Measurements from ENCODE around the gene WFS1. TPM values are rescaled to one million over a fixed set of nuclear protein-coding genes. Genes with fewer than 3 reads are reported as not detected.

WFS1 gene
- total and polyA plus RNA-seq, 7 donors: 5.9 to 13.3 (median 8.8) TPM

DNA sequence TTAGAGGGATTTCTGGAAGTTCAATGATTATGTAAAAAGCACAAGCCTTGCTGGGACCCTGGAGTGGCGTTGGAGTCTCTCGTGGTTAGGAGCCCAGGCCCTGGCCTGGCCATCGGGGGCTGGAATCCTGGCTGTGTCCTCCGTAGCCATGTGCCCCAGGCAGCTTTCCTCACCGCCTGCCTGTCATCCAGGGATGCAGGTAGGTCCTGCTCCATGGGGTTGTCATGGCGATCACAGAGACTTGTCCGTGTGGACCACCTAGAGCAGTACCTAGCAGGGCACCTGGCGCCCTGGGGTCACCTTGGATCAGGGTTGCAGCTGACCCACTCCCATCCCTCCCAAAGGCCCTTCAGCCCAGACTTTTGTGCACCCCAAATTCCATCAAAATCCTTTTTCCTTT is 30.2 kb upstream of the WFS1 start:
- 72 to 75% (median 75%) methylated on average over 8 of the region's 8 CpGs for WGBS, 3 donors
- TF ChIP-seq, protein P1, sequence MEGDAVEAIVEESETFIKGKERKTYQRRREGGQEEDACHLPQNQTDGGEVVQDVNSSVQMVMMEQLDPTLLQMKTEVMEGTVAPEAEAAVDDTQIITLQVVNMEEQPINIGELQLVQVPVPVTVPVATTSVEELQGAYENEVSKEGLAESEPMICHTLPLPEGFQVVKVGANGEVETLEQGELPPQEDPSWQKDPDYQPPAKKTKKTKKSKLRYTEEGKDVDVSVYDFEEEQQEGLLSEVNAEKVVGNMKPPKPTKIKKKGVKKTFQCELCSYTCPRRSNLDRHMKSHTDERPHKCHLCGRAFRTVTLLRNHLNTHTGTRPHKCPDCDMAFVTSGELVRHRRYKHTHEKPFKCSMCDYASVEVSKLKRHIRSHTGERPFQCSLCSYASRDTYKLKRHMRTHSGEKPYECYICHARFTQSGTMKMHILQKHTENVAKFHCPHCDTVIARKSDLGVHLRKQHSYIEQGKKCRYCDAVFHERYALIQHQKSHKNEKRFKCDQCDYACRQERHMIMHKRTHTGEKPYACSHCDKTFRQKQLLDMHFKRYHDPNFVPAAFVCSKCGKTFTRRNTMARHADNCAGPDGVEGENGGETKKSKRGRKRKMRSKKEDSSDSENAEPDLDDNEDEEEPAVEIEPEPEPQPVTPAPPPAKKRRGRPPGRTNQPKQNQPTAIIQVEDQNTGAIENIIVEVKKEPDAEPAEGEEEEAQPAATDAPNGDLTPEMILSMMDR (IDR thresholded peaks at IDR 0.05): no peak
- no peak overlapping the region for H3K27ac ChIP-seq
- H3K27me3 ChIP-seq (ENCODE audit: insufficient read depth in 3 of 3, low read length in 2 of 3): peaks cover 0 to 42% (median 4%) of the 10 kb centered on the region in 3 donors
- no peak for ATAC-seq
- DNase-seq: peak in 1 of 2 donors; percentile 39
- no peaks in the 10 kb centered on the region for H3K36me3 ChIP-seq (ENCODE audit: insufficient read depth in 1 of 2, low read depth in 1 of 2)
- no peaks in the 10 kb centered on the region for H3K4me1 ChIP-seq
- intact Hi-C loops (cut with DNase I): no loop called here
- H3K9me3 ChIP-seq: no peaks in the 10 kb centered on the region
- H3K4me3 ChIP-seq: no peak overlapping the region

DNA sequence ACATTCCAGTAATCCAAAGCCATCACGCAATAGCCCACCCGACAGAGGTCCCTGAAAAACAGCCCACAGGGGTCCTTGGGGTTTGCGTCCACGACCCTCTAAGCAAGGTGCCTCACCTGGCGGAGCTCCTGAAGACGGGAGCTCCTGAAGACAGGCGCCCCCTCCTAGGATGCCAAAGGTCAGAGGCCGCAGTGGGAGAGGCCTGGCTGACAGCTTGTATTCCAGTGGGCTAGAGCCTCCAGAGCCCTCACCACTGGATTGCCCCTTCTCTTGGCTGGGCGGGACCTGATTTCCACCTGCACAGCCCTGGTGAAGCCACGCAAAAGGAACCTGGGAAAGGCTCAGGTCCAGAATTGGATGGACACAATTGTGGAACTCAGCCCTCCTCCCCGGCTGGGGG is 29.7 kb upstream of the WFS1 start:
- WGBS, 3 donors: 77 to 78% (median 78%) methylated on average over 11 of the region's 11 CpGs
- H3K27ac ChIP-seq: no peak overlapping the region
- no peaks in the 10 kb centered on the region for H3K4me1 ChIP-seq
- no peaks in the 10 kb centered on the region for H3K9me3 ChIP-seq
- TF ChIP-seq, protein P1 (IDR thresholded peaks at IDR 0.05): no peak
- no peak for ATAC-seq
- intact Hi-C loops (cut with DNase I): no loop called here
- no peak overlapping the region for H3K4me3 ChIP-seq
- H3K27me3 ChIP-seq (ENCODE audit: insufficient read depth in 3 of 3, low read length in 2 of 3): peaks cover 0 to 45% (median 5%) of the 10 kb centered on the region in 3 donors
- no peaks in the 10 kb centered on the region for H3K36me3 ChIP-seq (ENCODE audit: insufficient read depth in 1 of 2, low read depth in 1 of 2)
- DNase-seq: peak in 1 of 2 donors; percentile 23

DNA sequence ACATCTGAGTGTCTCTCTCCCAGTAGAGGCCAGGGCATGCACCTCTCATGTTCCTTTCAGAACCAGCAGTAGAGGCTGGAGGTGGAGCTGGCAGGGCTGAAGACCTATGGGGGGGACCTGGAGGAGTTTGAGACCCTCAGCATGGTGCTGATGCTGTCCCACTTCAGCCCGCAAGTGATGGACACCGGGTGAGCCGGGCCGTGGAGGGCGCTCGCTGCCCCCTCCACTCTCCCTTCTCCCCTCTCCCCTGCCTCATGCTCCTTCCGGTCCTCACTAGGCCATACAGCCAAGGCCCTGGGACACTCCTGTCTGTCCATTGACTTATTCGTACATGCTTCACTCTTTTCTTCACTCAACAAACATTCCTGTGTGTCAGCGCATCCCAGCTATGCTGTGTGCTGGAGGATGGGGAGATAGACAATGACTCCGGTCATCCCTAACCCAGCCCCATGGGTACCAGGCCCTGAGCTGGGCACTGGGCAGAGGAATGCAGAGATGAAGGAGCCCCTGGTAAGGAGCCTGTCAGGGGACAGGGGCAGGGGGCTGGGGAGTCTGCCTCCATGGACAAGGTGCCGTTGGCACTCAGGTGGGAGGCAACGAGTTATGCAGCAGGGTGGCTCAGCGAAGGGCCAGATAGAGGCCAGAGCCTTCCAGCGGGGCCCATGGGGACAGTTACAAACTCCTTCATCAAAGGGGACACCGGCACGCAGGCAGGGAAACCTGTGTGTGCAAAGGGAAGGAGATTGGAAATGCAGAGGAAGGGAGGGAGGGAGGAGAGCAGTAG is 28.4 kb upstream of the WFS1 start:
- Histone ChIP-seq H3K27me3 (ENCODE audit: insufficient read depth in 3 of 3, low read length in 2 of 3) (peaks cover 0 to 50% (median 15%) of the 10 kb centered on the region in 3 donors), H3K4me1 (no peaks in the 10 kb centered on the region)
- 79 to 82% (median 80%) methylated on average over 16 of the region's 16 CpGs for WGBS, 3 donors

DNA sequence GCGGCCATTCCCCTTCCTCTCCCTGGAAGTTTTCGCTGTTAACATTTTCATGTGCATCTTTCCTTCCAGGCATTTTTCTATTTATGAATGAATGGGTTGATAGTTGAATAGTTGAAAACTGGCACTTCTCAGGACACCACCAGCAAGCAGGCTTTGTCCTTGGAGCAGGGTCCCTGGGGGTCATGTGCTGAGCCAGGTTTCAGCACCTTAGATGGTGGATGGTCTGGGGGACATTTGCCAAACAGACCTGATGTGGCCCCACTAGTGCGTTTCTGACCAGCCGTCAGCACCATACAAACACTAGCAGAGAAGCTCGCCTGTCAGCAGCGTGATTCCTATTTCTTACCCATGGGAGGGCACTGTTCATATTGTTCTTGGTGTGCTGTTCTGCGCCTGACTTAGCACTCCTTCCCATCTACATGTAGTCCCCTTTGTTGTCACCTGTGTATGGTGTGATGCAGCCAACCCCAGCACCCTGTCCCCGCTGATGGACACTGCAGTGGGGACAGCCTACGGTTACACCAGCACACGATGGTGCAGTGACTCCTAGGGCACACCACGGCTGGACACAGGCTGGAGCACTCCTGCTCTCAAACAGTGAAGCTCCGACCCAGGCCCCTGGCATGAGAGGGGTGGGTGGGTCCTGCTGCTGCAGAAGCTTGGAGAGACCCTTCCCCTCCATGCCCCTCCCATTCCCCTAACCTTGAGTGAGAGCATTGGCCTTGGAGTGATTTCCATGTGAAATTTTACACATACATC is 27.2 kb upstream of the WFS1 start:
- no peaks in the 10 kb centered on the region for H3K4me1 ChIP-seq
- H3K27me3 ChIP-seq (ENCODE audit: insufficient read depth in 3 of 3, low read length in 2 of 3): peaks cover 0 to 61% (median 15%) of the 10 kb centered on the region in 3 donors
- H3K9me3 ChIP-seq: no peaks in the 10 kb centered on the region
- ATAC-seq (no peak), DNase-seq (peak in 1 of 2 donors; percentile 21)
- WGBS, 3 donors: 78 to 85% (median 79%) methylated on average over 12 of the region's 12 CpGs
- no peak overlapping the region for H3K27ac ChIP-seq
- TF ChIP-seq, protein P1 (IDR thresholded peaks at IDR 0.05): no peak
- H3K36me3 ChIP-seq (ENCODE audit: insufficient read depth in 1 of 2, low read depth in 1 of 2): no peaks in the 10 kb centered on the region
- intact Hi-C loops (cut with DNase I): no loop called here
- H3K4me3 ChIP-seq: no peak overlapping the region

More for the DNA sequence above, 28.4 kb upstream of the WFS1 start:
- intact Hi-C loops (cut with DNase I): no loop called here
- TF ChIP-seq, protein P1 (IDR thresholded peaks at IDR 0.05): no peak
- no peaks in the 10 kb centered on the region for H3K36me3 ChIP-seq (ENCODE audit: insufficient read depth in 1 of 2, low read depth in 1 of 2)
- DNase-seq (peak in 1 of 2 donors; percentile 14), ATAC-seq (no peak)
- no peaks in the 10 kb centered on the region for H3K9me3 ChIP-seq
- no peak overlapping the region for H3K4me3 ChIP-seq
- no peak overlapping the region for H3K27ac ChIP-seq
